Peyer's patch (tissue), 4 donors: ENCODE measurements around the gene DHX34. TPM values are rescaled to one million over a fixed set of nuclear protein-coding genes. Genes with fewer than 3 reads are reported as not detected.

Experiments
- DNase-seq, 3 donors: peaks; one replicate each; pipeline ENCODE4 v3.0.0-alpha.2; 2017 to 2019
- H3K27ac ChIP-seq, 4 donors: fragments of 200-600 bp; sonication (generic); one replicate each; pipeline ENCODE4 v1.5.1; 2016 to 2019
- H3K27me3 ChIP-seq, 2 donors: fragments of 200-600 bp; sonication (generic); one replicate each; pipeline ENCODE4 v1.5.1; 2019
- H3K36me3 ChIP-seq, 3 donors: fragments of 200-600 bp; sonication (generic); one replicate each; pipeline ENCODE4 v1.5.1; 2016 to 2019
- H3K4me1 ChIP-seq, 4 donors: fragments of 200-600 bp; sonication (generic); one replicate each; pipeline ENCODE4 v1.5.1; 2016 to 2019
- H3K4me3 ChIP-seq, 4 donors: fragments of 200-600 bp; sonication (generic); 1 replicate in 3 of 4; 2 replicates in 1 of 4; pipeline ENCODE4 v1.5.1; 2016 to 2019; ENCODE audit warnings: mild to moderate bottlenecking in 1 of 4
- H3K9me3 ChIP-seq, 4 donors: fragments of 200-600 bp; sonication (generic); one replicate each; pipeline ENCODE4 v1.5.1; 2016 to 2019; ENCODE audit warnings: mild to moderate bottlenecking in 1 of 4
- CTCF ChIP-seq, 6 experiments: fragments of 450-650 bp in 4 of 6; fragments of 200-600 bp in 2 of 6; sonication (generic) in 1 of 6; IDR thresholded peaks; one replicate each; pipeline ENCODE4 v1.5.1; 2017 to 2019; ENCODE audit warnings: antibody characterized with exemption in 6 of 6, mild to moderate bottlenecking in 3 of 6, moderate library complexity in 1 of 6
- POLR2A ChIP-seq, 2 donors: fragments of 450-650 bp; IDR thresholded peaks; one replicate each; pipeline ENCODE4 v1.5.1; 2017; ENCODE audit warnings: antibody characterized with exemption in 2 of 2, mild to moderate bottlenecking in 2 of 2, moderate library complexity in 2 of 2
- total RNA-seq, 4 donors: library from RNA; depleted of rRNA; stranded (reverse); fragments of >200 nt; gene quantifications; one replicate each; pipeline ENCODE4 v1.1.0, GENCODE V29; 2016

DHX34 gene
- total RNA-seq, 4 donors from 2014 or later: 13.1 to 51.2 (median 30.0) TPM

- Histone ChIP-seq H3K27ac (no peak overlapping the region), H3K9me3 (no peaks in the 10 kb centered on the region), H3K27me3 (no peaks in the 10 kb centered on the region), H3K4me1 (no peaks in the 10 kb centered on the region), H3K4me3 (no peak overlapping the region), H3K36me3 (peaks cover 0 to 97% (median 0%) of the 10 kb centered on the region in 3 donors)
- no peak for DNase-seq
- TF ChIP-seq POLR2A (IDR thresholded peaks at IDR 0.05) (no peak), CTCF (IDR thresholded peaks at IDR 0.05) (no peak)
Measured at GRCh38 chr19:47373246-47374240, 24.4 kb downstream of the DHX34 start.

- Histone ChIP-seq H3K27ac (no peak overlapping the region), H3K27me3 (no peaks in the 10 kb centered on the region), H3K36me3 (peaks cover 0 to 92% (median 0%) of the 10 kb centered on the region in 3 donors), H3K9me3 (no peaks in the 10 kb centered on the region), H3K4me1 (no peaks in the 10 kb centered on the region), H3K4me3 (no peak overlapping the region)
- TF ChIP-seq POLR2A (IDR thresholded peaks at IDR 0.05): no peak
- TF ChIP-seq CTCF (IDR thresholded peaks at IDR 0.05): no peak
- no peak for DNase-seq
Measured at GRCh38 chr19:47374876-47375693, 26.0 kb downstream of the DHX34 start.

GRCh38 chr19:47375694-47376588, 26.8 kb downstream of the DHX34 start:
- H3K36me3 ChIP-seq: peaks cover 0 to 92% (median 0%) of the 10 kb centered on the region in 3 donors
- TF ChIP-seq POLR2A (IDR thresholded peaks at IDR 0.05) (no peak), CTCF (IDR thresholded peaks at IDR 0.05) (no peak)

GRCh38 chr19:47376589-47377144, 27.6 kb downstream of the DHX34 start:
- no peak for DNase-seq
- Histone ChIP-seq H3K27me3 (no peaks in the 10 kb centered on the region), H3K4me3 (no peak overlapping the region), H3K27ac (no peak overlapping the region), H3K9me3 (no peaks in the 10 kb centered on the region), H3K36me3 (peaks cover 0 to 93% (median 0%) of the 10 kb centered on the region in 3 donors), H3K4me1 (peaks cover 0 to 6% (median 0%) of the 10 kb centered on the region in 4 donors)
- TF ChIP-seq POLR2A (IDR thresholded peaks at IDR 0.05): no peak
- no peak for TF ChIP-seq CTCF (IDR thresholded peaks at IDR 0.05)

More at GRCh38 chr19:47375694-47376588, 26.8 kb downstream of the DHX34 start:
- Histone ChIP-seq H3K4me1 (no peaks in the 10 kb centered on the region), H3K27ac (no peak overlapping the region), H3K4me3 (no peak overlapping the region), H3K9me3 (no peaks in the 10 kb centered on the region), H3K27me3 (no peaks in the 10 kb centered on the region)
- DNase-seq: no peak
